Cardiac fibroblast (primary cell): ENCODE measurements around the gene TMEM25.

Source experiments
- DNase-seq, 2 donors: peaks; one replicate each; pipeline versions ENCODE4 v3.0.0 to v3.0.0-alpha.2; 2010; ENCODE audit warnings: low read depth in 2 of 2
- H3K4me3 ChIP-seq, 2 donors: replicated peaks in 1 of 2; 1 replicate in 1 of 2; 2 replicates in 1 of 2; pipeline ENCODE4 v1.5.1; 2011; ENCODE audit warnings: low read depth in 2 of 2, low read length in 2 of 2, mild to moderate bottlenecking in 2 of 2, moderate library complexity in 1 of 2
- TF ChIP-seq, protein P1 (sequence below): IDR thresholded peaks from one replicate; pipeline ENCODE4 v1.5.1; 2011; ENCODE audit warnings: low read depth, mild to moderate bottlenecking, low read length, inconsistent platforms

Gene TMEM25

DNA sequence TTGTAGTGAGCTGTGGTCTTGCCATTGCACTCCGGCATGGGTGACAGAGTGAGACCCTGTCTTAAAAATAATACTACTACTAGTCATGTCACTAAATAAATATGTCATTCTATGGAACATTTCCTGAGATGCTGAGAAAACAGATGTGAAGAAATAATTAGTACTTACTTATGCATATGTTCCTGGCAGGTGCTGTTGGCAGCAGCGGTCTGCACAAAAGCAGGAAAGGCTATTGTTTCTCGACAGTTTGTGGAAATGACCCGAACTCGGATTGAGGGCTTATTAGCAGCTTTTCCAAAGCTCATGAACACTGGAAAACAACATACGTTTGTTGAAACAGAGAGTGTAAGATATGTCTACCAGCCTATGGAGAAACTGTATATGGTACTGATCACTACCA lies 50.1 kb downstream of the TMEM25 start:
- no peak for DNase-seq
- no peak overlapping the region for H3K4me3 ChIP-seq
- TF ChIP-seq, protein P1, sequence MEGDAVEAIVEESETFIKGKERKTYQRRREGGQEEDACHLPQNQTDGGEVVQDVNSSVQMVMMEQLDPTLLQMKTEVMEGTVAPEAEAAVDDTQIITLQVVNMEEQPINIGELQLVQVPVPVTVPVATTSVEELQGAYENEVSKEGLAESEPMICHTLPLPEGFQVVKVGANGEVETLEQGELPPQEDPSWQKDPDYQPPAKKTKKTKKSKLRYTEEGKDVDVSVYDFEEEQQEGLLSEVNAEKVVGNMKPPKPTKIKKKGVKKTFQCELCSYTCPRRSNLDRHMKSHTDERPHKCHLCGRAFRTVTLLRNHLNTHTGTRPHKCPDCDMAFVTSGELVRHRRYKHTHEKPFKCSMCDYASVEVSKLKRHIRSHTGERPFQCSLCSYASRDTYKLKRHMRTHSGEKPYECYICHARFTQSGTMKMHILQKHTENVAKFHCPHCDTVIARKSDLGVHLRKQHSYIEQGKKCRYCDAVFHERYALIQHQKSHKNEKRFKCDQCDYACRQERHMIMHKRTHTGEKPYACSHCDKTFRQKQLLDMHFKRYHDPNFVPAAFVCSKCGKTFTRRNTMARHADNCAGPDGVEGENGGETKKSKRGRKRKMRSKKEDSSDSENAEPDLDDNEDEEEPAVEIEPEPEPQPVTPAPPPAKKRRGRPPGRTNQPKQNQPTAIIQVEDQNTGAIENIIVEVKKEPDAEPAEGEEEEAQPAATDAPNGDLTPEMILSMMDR = no peak
